SH-SY5Y (cell line): ENCODE results near the gene RARB.

Experiments used
- GATA2 ChIP-seq: IDR thresholded peaks from 2 replicates; pipeline ENCODE4 v1.6.1; 2011; ENCODE audit warnings: mild to moderate bottlenecking, low read depth, low read length
- GATA3 ChIP-seq: IDR thresholded peaks from 2 replicates; pipeline ENCODE4 v1.6.1; 2011; ENCODE audit warnings: low read depth, mild to moderate bottlenecking, low read length, moderate library complexity

The RARB gene

GRCh38 chr3:25593001-25593400 lies 164.9 kb downstream of the RARB start:
- TF ChIP-seq GATA3 (no peak), GATA2 (no peak)

GRCh38 chr3:25594007-25594502 lies 166.0 kb downstream of the RARB start:
- TF ChIP-seq GATA2 (no peak), GATA3 (no peak)

GRCh38 chr3:25597535-25598101 lies 169.6 kb downstream of the RARB start:
- TF ChIP-seq GATA3 (no peak), GATA2 (no peak)

- no peak for TF ChIP-seq GATA2
- no peak for TF ChIP-seq GATA3
Measured at GRCh38 chr3:25603703-25604102, 175.6 kb downstream of the RARB start.

GRCh38 chr3:25604107-25604805 lies 176.2 kb downstream of the RARB start:
- no peak for TF ChIP-seq GATA2
- no peak for TF ChIP-seq GATA3

GRCh38 chr3:25610167-25610566 lies 182.1 kb downstream of the RARB start:
- TF ChIP-seq GATA3 (no peak), GATA2 (no peak)

GRCh38 chr3:25610779-25611178 lies 182.7 kb downstream of the RARB start:
- no peak for TF ChIP-seq GATA3
- no peak for TF ChIP-seq GATA2

GRCh38 chr3:25611193-25611592 lies 183.1 kb downstream of the RARB start:
- TF ChIP-seq GATA2 (no peak), GATA3 (no peak)

- no peak for TF ChIP-seq GATA3
Measured at GRCh38 chr3:25618028-25618427, 190.0 kb downstream of the RARB start.

GRCh38 chr3:25619382-25619781 lies 191.3 kb downstream of the RARB start:
- TF ChIP-seq GATA3 = no peak
- no peak for TF ChIP-seq GATA2

- no peak for TF ChIP-seq GATA3
- TF ChIP-seq GATA2 = no peak
Measured at GRCh38 chr3:25620493-25620892, 192.4 kb downstream of the RARB start.

- TF ChIP-seq GATA3 (no peak), GATA2 (no peak)
Measured at GRCh38 chr3:25621087-25621486, 193.0 kb downstream of the RARB start.

GRCh38 chr3:25631989-25632388 lies 203.9 kb downstream of the RARB start:
- TF ChIP-seq GATA2 = no peak
- TF ChIP-seq GATA3 = no peak

GRCh38 chr3:25633919-25634318 lies 205.9 kb downstream of the RARB start:
- TF ChIP-seq GATA3 = no peak
- no peak for TF ChIP-seq GATA2

GRCh38 chr3:25635038-25635437 lies 207.0 kb downstream of the RARB start:
- TF ChIP-seq GATA3 (no peak), GATA2 (no peak)
